Neuron (in vitro differentiated cells): ENCODE data around the gene RRP1.

ENCODE experiments used
- H2AFZ ChIP-seq: one replicate; pipeline ENCODE4 v1.6.1; 2013; ENCODE audit warnings: low read depth, mild to moderate bottlenecking, inconsistent platforms, low read length, moderate library complexity
- H3K27me3 ChIP-seq: one replicate; pipeline ENCODE4 v1.6.1; 2013; ENCODE audit warnings: low read length; ENCODE audit not compliant: insufficient read depth
- H3K36me3 ChIP-seq: one replicate; pipeline ENCODE4 v1.6.1; 2013; ENCODE audit warnings: low read length; ENCODE audit not compliant: insufficient read depth
- H3K4me1 ChIP-seq: one replicate; pipeline ENCODE4 v1.6.1; 2013; ENCODE audit warnings: low read length; ENCODE audit not compliant: insufficient read depth
- H3K4me3 ChIP-seq: 2 replicates; pipeline ENCODE4 v1.5.1; 2013; ENCODE audit warnings: mild to moderate bottlenecking, low read length, moderate library complexity
- H3K9me3 ChIP-seq: one replicate; pipeline ENCODE4 v1.6.1; 2013; ENCODE audit warnings: low read length

RRP1 gene

GRCh38 chr21:43790010-43790524, 690 bp downstream of the RRP1 start:
- peaks cover 39% of the 10 kb centered on the region for H3K36me3 ChIP-seq
- H3K27me3 ChIP-seq = no peaks in the 10 kb centered on the region
- peaks cover 12% of the 10 kb centered on the region for H3K4me1 ChIP-seq
- no peaks in the 10 kb centered on the region for H3K9me3 ChIP-seq
- H3K4me3 ChIP-seq = peak overlapping the region; percentile 87
- H2AFZ ChIP-seq = peak overlapping the region; percentile 86

- Histone ChIP-seq H3K9me3 (no peaks in the 10 kb centered on the region), H3K27me3 (no peaks in the 10 kb centered on the region), H3K4me3 (no peak overlapping the region), H3K4me1 (peaks cover 12% of the 10 kb centered on the region), H2AFZ (no peak overlapping the region), H3K36me3 (peaks cover 60% of the 10 kb centered on the region)
These were observed 3.0 kb downstream of the RRP1 start for GRCh38 chr21:43792406-43792805.

GRCh38 chr21:43793243-43793642, 3.9 kb downstream of the RRP1 start:
- Histone ChIP-seq H3K36me3 (peaks cover 68% of the 10 kb centered on the region), H3K4me1 (peaks cover 12% of the 10 kb centered on the region), H2AFZ (no peak overlapping the region), H3K27me3 (no peaks in the 10 kb centered on the region), H3K9me3 (no peaks in the 10 kb centered on the region), H3K4me3 (no peak overlapping the region)

GRCh38 chr21:43794311-43794710, 4.9 kb downstream of the RRP1 start:
- Histone ChIP-seq H3K9me3 (no peaks in the 10 kb centered on the region), H2AFZ (no peak overlapping the region), H3K27me3 (no peaks in the 10 kb centered on the region), H3K4me3 (no peak overlapping the region), H3K36me3 (peaks cover 79% of the 10 kb centered on the region), H3K4me1 (peaks cover 12% of the 10 kb centered on the region)

- Histone ChIP-seq H3K4me1 (peaks cover 11% of the 10 kb centered on the region), H3K36me3 (peaks cover 84% of the 10 kb centered on the region), H2AFZ (no peak overlapping the region), H3K4me3 (no peak overlapping the region), H3K9me3 (no peaks in the 10 kb centered on the region), H3K27me3 (no peaks in the 10 kb centered on the region)
These were observed 5.5 kb downstream of the RRP1 start for GRCh38 chr21:43794857-43795256.

- Histone ChIP-seq H3K9me3 (no peaks in the 10 kb centered on the region), H3K4me1 (no peaks in the 10 kb centered on the region), H3K27me3 (no peaks in the 10 kb centered on the region), H3K36me3 (peaks cover 97% of the 10 kb centered on the region), H2AFZ (no peak overlapping the region), H3K4me3 (no peak overlapping the region)
These were observed 8.0 kb downstream of the RRP1 start for GRCh38 chr21:43797415-43797814.

GRCh38 chr21:43797925-43798715, 8.7 kb downstream of the RRP1 start:
- peaks cover 97% of the 10 kb centered on the region for H3K36me3 ChIP-seq

GRCh38 chr21:43799301-43799840, 10.0 kb downstream of the RRP1 start:
- Histone ChIP-seq H2AFZ (no peak overlapping the region), H3K36me3 (peaks cover 94% of the 10 kb centered on the region)

More at GRCh38 chr21:43797925-43798715, 8.7 kb downstream of the RRP1 start:
- Histone ChIP-seq H3K4me3 (no peak overlapping the region), H3K4me1 (no peaks in the 10 kb centered on the region), H3K27me3 (no peaks in the 10 kb centered on the region), H2AFZ (no peak overlapping the region), H3K9me3 (no peaks in the 10 kb centered on the region)

GRCh38 chr21:43800124-43800523, 10.7 kb downstream of the RRP1 start:
- H2AFZ ChIP-seq = no peak overlapping the region
- no peaks in the 10 kb centered on the region for H3K9me3 ChIP-seq
- peaks cover 89% of the 10 kb centered on the region for H3K36me3 ChIP-seq
- no peak overlapping the region for H3K4me3 ChIP-seq
- no peaks in the 10 kb centered on the region for H3K27me3 ChIP-seq
- H3K4me1 ChIP-seq = no peaks in the 10 kb centered on the region

More at GRCh38 chr21:43799301-43799840, 10.0 kb downstream of the RRP1 start:
- no peaks in the 10 kb centered on the region for H3K4me1 ChIP-seq
- H3K4me3 ChIP-seq = no peak overlapping the region
- no peaks in the 10 kb centered on the region for H3K27me3 ChIP-seq
- no peaks in the 10 kb centered on the region for H3K9me3 ChIP-seq

- H3K4me1 ChIP-seq = no peaks in the 10 kb centered on the region
- H3K4me3 ChIP-seq = no peak overlapping the region
- H3K9me3 ChIP-seq = no peaks in the 10 kb centered on the region
- H3K27me3 ChIP-seq = no peaks in the 10 kb centered on the region
- peaks cover 85% of the 10 kb centered on the region for H3K36me3 ChIP-seq
- H2AFZ ChIP-seq = no peak overlapping the region
These were observed 11.2 kb downstream of the RRP1 start for GRCh38 chr21:43800566-43800965.

GRCh38 chr21:43801006-43801783, 11.8 kb downstream of the RRP1 start:
- peaks cover 81% of the 10 kb centered on the region for H3K36me3 ChIP-seq

GRCh38 chr21:43802713-43803313, 13.4 kb downstream of the RRP1 start:
- no peak overlapping the region for H3K4me3 ChIP-seq
- no peaks in the 10 kb centered on the region for H3K4me1 ChIP-seq
- no peaks in the 10 kb centered on the region for H3K27me3 ChIP-seq
- no peaks in the 10 kb centered on the region for H3K9me3 ChIP-seq
- H3K36me3 ChIP-seq = peaks cover 65% of the 10 kb centered on the region
- H2AFZ ChIP-seq = no peak overlapping the region

More at GRCh38 chr21:43801006-43801783, 11.8 kb downstream of the RRP1 start:
- H3K9me3 ChIP-seq = no peaks in the 10 kb centered on the region
- no peaks in the 10 kb centered on the region for H3K4me1 ChIP-seq
- no peak overlapping the region for H2AFZ ChIP-seq
- H3K4me3 ChIP-seq = no peak overlapping the region
- no peaks in the 10 kb centered on the region for H3K27me3 ChIP-seq
